ENCODE measurements around the gene NPAP1.

DNA sequence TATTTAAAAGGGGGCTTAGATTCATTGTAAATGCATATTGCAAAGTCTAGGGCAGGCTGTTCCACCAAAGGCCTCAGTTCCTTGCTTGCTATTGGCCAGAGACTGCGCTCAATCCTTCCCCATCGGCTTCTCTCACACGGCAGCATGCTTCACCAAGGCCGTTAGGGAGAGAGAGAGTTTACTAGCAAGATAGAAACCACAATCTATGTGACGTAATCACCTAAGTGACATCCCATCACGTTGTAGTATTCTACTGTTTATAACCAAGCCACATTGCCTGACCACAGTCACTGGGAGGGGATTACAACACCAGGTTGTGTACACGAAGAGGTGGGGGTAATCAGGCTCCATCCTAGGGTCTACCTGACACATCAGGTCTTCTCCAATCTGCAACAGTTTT, 16.0 kb upstream of the NPAP1 start:
- TF ChIP-seq POLR2A (IDR thresholded peaks at IDR 0.05; ENCODE audit: insufficient read depth in 1 of 2, low read depth in 2 of 2, low read length in 2 of 2) (no peak), KLF6 (CRISPR knock-in tag; IDR thresholded peaks at IDR 0.05) (no peak), SRF (IDR thresholded peaks at IDR 0.05; ENCODE audit: low read depth, low read length) (no peak), GABPA (IDR thresholded peaks at IDR 0.05; ENCODE audit: low read depth, low read length) (no peak), GABPA (CRISPR knock-in tag; IDR thresholded peaks at IDR 0.05; ENCODE audit: low read depth) (no peak), FOXA3 (CRISPR knock-in tag; IDR thresholded peaks at IDR 0.05) (no peak), EP300 (IDR thresholded peaks at IDR 0.05; ENCODE audit: low read depth in 2 of 2, low read length in 2 of 2) (no peak), EP300 (CRISPR knock-in tag; IDR thresholded peaks at IDR 0.05; ENCODE audit: borderline replicate concordance) (no peak), SIN3A (IDR thresholded peaks at IDR 0.05; ENCODE audit: borderline replicate concordance, low read depth, low read length) (no peak), KDM1A (CRISPR knock-in tag; IDR thresholded peaks at IDR 0.05) (no peak), NONO (IDR thresholded peaks at IDR 0.05) (no peak), NONO (CRISPR knock-in tag; conservative IDR thresholded peaks at IDR 0.05) (no peak), DNMT1 (CRISPR knock-in tag; IDR thresholded peaks at IDR 0.05) (no peak)
- TF ChIP-seq, protein P1, sequence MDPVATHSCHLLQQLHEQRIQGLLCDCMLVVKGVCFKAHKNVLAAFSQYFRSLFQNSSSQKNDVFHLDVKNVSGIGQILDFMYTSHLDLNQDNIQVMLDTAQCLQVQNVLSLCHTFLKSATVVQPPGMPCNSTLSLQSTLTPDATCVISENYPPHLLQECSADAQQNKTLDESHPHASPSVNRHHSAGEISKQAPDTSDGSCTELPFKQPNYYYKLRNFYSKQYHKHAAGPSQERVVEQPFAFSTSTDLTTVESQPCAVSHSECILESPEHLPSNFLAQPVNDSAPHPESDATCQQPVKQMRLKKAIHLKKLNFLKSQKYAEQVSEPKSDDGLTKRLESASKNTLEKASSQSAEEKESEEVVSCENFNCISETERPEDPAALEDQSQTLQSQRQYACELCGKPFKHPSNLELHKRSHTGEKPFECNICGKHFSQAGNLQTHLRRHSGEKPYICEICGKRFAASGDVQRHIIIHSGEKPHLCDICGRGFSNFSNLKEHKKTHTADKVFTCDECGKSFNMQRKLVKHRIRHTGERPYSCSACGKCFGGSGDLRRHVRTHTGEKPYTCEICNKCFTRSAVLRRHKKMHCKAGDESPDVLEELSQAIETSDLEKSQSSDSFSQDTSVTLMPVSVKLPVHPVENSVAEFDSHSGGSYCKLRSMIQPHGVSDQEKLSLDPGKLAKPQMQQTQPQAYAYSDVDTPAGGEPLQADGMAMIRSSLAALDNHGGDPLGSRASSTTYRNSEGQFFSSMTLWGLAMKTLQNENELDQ (CRISPR knock-in tag; IDR thresholded peaks at IDR 0.05; ENCODE audit: borderline replicate concordance) = no peak
